ENCODE measurements around the gene TBR1. TPM values are rescaled to one million over a fixed set of nuclear protein-coding genes. Genes with fewer than 3 reads are reported as not detected.

The TBR1 gene
- total and polyA plus RNA-seq, 2 of the 4 experiments (the other 2 are of a cell fraction), result not detected

DNA sequence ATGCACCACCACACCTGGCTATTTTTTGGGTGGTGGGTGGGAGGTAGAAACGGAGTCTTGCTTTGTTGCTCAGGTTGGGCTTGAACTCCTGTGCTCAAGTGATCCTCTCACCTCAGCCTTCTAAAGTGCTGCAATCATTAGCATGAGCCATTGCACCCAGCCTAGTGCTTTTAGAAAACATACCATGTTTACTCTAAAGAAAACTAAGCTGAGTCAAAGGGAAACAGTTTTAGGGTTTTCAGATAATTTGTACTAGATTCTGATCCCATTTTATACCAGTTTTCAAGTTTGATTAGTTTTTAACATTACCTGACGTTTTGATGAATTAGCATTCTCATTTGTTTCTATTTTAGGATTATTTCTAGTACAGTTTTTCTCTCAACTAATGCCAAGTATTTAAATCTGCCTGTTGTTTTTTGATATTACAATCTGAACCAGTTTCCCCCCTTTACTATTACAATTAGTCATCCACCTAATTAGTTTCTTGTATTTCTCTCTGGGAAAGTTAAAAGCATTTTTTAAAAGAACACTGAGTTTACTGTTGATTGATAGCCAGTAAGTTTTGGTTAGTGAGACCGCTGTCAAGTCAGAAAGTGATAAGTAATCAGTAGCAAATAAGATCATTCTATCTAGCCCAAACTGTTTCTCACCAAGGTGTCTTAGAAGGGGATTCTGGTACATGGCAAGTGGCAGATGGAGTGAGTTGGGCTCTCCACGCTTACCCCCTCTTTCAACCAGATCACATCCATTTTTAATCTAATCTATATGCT is 24.2 kb upstream of the TBR1 start:
- ChIA-PET POLR2A (ENCODE audit: unreplicated experiment) (no interaction called here), CTCF (no interaction called here)
- Histone ChIP-seq H3K36me3 (ENCODE audit: control insufficient read depth, insufficient read depth, low read length) (peaks cover 5% of the 10 kb centered on the region), H2BK15ac (ENCODE audit: low read depth, low read length) (no peak overlapping the region), H3K14ac (replicated peaks; ENCODE audit: low read depth, low read length) (no peak overlapping the region), H3K9me3 (ENCODE audit: control insufficient read depth, insufficient read depth, low read length) (no peaks in the 10 kb centered on the region), H2BK5ac (ENCODE audit: low read depth, low read length, poor library complexity, severe bottlenecking) (no peak overlapping the region), H3K56ac (ENCODE audit: extremely low read depth, insufficient read depth, low read length) (no peak overlapping the region), H3K4me1 (ENCODE audit: control insufficient read depth, insufficient read depth, low read length) (no peaks in the 10 kb centered on the region), H3K23ac (ENCODE audit: low read depth, low read length) (no peak overlapping the region), H3K9ac (ENCODE audit: low read depth, low read length) (no peak overlapping the region), H2BK20ac (ENCODE audit: low read depth, low read length) (no peak overlapping the region), H4K20me1 (ENCODE audit: insufficient read depth, low read length) (no peaks in the 10 kb centered on the region), H4K91ac (ENCODE audit: insufficient read depth, low read depth, low read length) (no peak overlapping the region), H3K9me1 (ENCODE audit: insufficient read depth, low read length) (no peaks in the 10 kb centered on the region), H4K8ac (ENCODE audit: low read depth in 2 of 2, low read length in 2 of 2) (no peak overlapping the region), H3K79me1 (ENCODE audit: low read depth in 1 of 2, low read length in 2 of 2) (peaks cover 4 to 5% of the 10 kb centered on the region in 2 experiments; a peak in 2 of 4 replicates), H3K27ac (ENCODE audit: insufficient read depth, low read length) (no peak overlapping the region), H2AFZ (replicated peaks; ENCODE audit: low read length, poor library complexity) (no peak overlapping the region), H2AK5ac (ENCODE audit: low read depth, low read length) (no peak overlapping the region), H4K5ac (ENCODE audit: low read depth, low read length) (no peak overlapping the region), H3K4me3 (ENCODE audit: insufficient read depth, low read depth, low read length) (no peak overlapping the region), H3K18ac (ENCODE audit: low read depth, low read length) (no peak overlapping the region), H2AK9ac (replicated peaks; ENCODE audit: low read depth, low read length, poor library complexity) (no peak overlapping the region), H3K4ac (ENCODE audit: low read depth, low read length) (no peak overlapping the region), H2BK120ac (ENCODE audit: low read depth, low read length) (no peak overlapping the region), H3K4me2 (ENCODE audit: low read depth, low read length) (no peak overlapping the region), H3K27me3 (ENCODE audit: control insufficient read depth, insufficient read depth, low read length) (no peaks in the 10 kb centered on the region)
- no CpG with 5 or more reads among the region's 4 CpGs for WGBS, 2 experiments (ENCODE audit: extremely low coverage in 2 of 2, insufficient read length in 1 of 2)
- ATAC-seq (ENCODE audit: low read depth), result no peak
- no TSS peak for BruUV-seq (replicated peaks)
- dilution Hi-C loops (cut with HindIII; ENCODE audit: low sequenced_read_pairs, unreplicated experiment), result no loop called here
- DNase-seq, result no peak
- intact Hi-C loops (cut with micrococcal nuclease), result no loop called here
- TF ChIP-seq RFX5 (IDR thresholded peaks at IDR 0.05; ENCODE audit: low read depth, low read length) (no peak), MAFK (IDR thresholded peaks at IDR 0.05; ENCODE audit: low read depth, low read length) (no peak), RAD21 (IDR thresholded peaks at IDR 0.05; ENCODE audit: low read length) (no peak)
- in situ Hi-C loops (cut with MboI; ENCODE audit: low sequenced_read_pairs), result no loop called here
